Measurements from ENCODE around the gene MYO1H.
"Not testable (repeated sequence)": the region's sequence is repeated elsewhere in the genome, so short reads cannot be mapped to it uniquely, and the experiment has no call there.

MYO1H gene

GRCh38 chr12:109307051-109307450 lies 40.6 kb upstream of the MYO1H start:
- H3K27ac ChIP-seq: no peak overlapping the region
- TF ChIP-seq ZFX (IDR thresholded peaks at IDR 0.05; ENCODE audit: borderline replicate concordance) (no peak), CTCF (IDR thresholded peaks at IDR 0.05) (no peak)

GRCh38 chr12:109308534-109309380 lies 38.9 kb upstream of the MYO1H start, which contains the start of gene FOXN4:
TSS of gene FOXN4 (minus strand) at chr12:109309284. CDS start at chr12:109308321, 963 bp downstream.
- TF ChIP-seq CTCF (IDR thresholded peaks at IDR 0.05) (no peak), ZFX (IDR thresholded peaks at IDR 0.05; ENCODE audit: borderline replicate concordance) (no peak)

GRCh38 chr12:109309381-109310246 lies 38.1 kb upstream of the MYO1H start:
- H3K27ac ChIP-seq: peak overlapping the region; percentile 89
- no peak for TF ChIP-seq ZFX (IDR thresholded peaks at IDR 0.05; ENCODE audit: borderline replicate concordance)
- TF ChIP-seq CTCF (IDR thresholded peaks at IDR 0.05): no peak

More at GRCh38 chr12:109308534-109309380, 38.9 kb upstream of the MYO1H start, which contains the start of gene FOXN4:
- peak within 1 kb of the TSS; percentile 89 for H3K27ac ChIP-seq

GRCh38 chr12:109310247-109311125 lies 37.2 kb upstream of the MYO1H start:
- TF ChIP-seq ZFX (IDR thresholded peaks at IDR 0.05; ENCODE audit: borderline replicate concordance) (no peak), CTCF (IDR thresholded peaks at IDR 0.05) (no peak)
- H3K27ac ChIP-seq: peak overlapping the region; percentile 89

- not testable (repeated sequence) for H3K27ac ChIP-seq
Measured at GRCh38 chr12:109321294-109321693, 26.4 kb upstream of the MYO1H start.

- H3K27ac ChIP-seq: no peak overlapping the region
- TF ChIP-seq CTCF (IDR thresholded peaks at IDR 0.05): no peak
- no peak for TF ChIP-seq ZFX (IDR thresholded peaks at IDR 0.05; ENCODE audit: borderline replicate concordance)
Measured at GRCh38 chr12:109329003-109329402, 18.7 kb upstream of the MYO1H start.

GRCh38 chr12:109329686-109330085 lies 18.0 kb upstream of the MYO1H start:
- H3K27ac ChIP-seq: no peak overlapping the region
- TF ChIP-seq ZFX (IDR thresholded peaks at IDR 0.05; ENCODE audit: borderline replicate concordance): no peak
- no peak for TF ChIP-seq CTCF (IDR thresholded peaks at IDR 0.05)
